Activated CD4-positive, alpha-beta T cell treated with anti-CD3 and anti-CD28 coated beads, Interleukin-10, Interleukin-2, amounts not matched to agents 100 ng/mL and 50 ng/mL, durations not matched to agents 16 hours and 8 hours (primary cell): Measurements from ENCODE around the gene NDN.
A peak's percentile ranks its signal among the peaks of the same experiment; 100 is the strongest.
"Not testable (repeated sequence)": the region's sequence is repeated elsewhere in the genome, so short reads cannot be mapped to it uniquely, and the experiment has no call there.

Source experiments
- DNase-seq: peaks from one replicate; pipeline ENCODE4 v3.0.0-alpha.2; 2020

NDN gene

GRCh38 chr15:23687143-23687470, at the start of gene NDN:
Gene NDN, minus strand, starts transcription at chr15:23687305. Its CDS starts 88 bp downstream, at chr15:23687217.
- DNase-seq: peak; percentile 31

GRCh38 chr15:23736033-23736673, 49.0 kb upstream of the NDN start:
- no peak for DNase-seq

- DNase-seq: no peak
Measured at GRCh38 chr15:23734862-23735261, 47.8 kb upstream of the NDN start.

- not testable (repeated sequence) for DNase-seq
Measured at GRCh38 chr15:23713874-23714656, 27.0 kb upstream of the NDN start.

- DNase-seq: no peak
Measured at GRCh38 chr15:23708332-23708731, 21.2 kb upstream of the NDN start.

GRCh38 chr15:23695282-23695681, 8.2 kb upstream of the NDN start:
- DNase-seq: no peak

GRCh38 chr15:23694592-23694991, 7.5 kb upstream of the NDN start:
- DNase-seq: no peak

- DNase-seq: no peak
Measured at GRCh38 chr15:23690450-23690852, 3.3 kb upstream of the NDN start.

- no peak for DNase-seq
Measured at GRCh38 chr15:23690015-23690414, 2.9 kb upstream of the NDN start.

GRCh38 chr15:23686466-23687142, 501 bp downstream of the NDN start:
- DNase-seq: no peak

- no peak for DNase-seq
Measured at GRCh38 chr15:23671481-23671880, 15.6 kb downstream of the NDN start.

- DNase-seq: no peak
Measured at GRCh38 chr15:23670970-23671369, 16.1 kb downstream of the NDN start.

GRCh38 chr15:23663232-23663631, 23.9 kb downstream of the NDN start:
- no peak for DNase-seq

- peak; percentile 15 for DNase-seq
Measured at GRCh38 chr15:23648920-23649515, 38.1 kb downstream of the NDN start.

- DNase-seq: no peak
Measured at GRCh38 chr15:23647421-23648370, 39.4 kb downstream of the NDN start, which contains the start of gene MAGEL2. Gene MAGEL2, minus strand, starts transcription at chr15:23647867. Its CDS starts 125 bp downstream, at chr15:23647742.

GRCh38 chr15:23647001-23647295, 40.2 kb downstream of the NDN start:
- no peak for DNase-seq

GRCh38 chr15:23646165-23647000, 40.7 kb downstream of the NDN start:
- DNase-seq: no peak

GRCh38 chr15:23645371-23646164, 41.5 kb downstream of the NDN start:
- DNase-seq: no peak

GRCh38 chr15:23644829-23645228, 42.3 kb downstream of the NDN start:
- no peak for DNase-seq

- DNase-seq: peak; percentile 49
Measured at GRCh38 chr15:23642413-23643044, 44.6 kb downstream of the NDN start.
